Common myeloid progenitor, CD34-positive (primary cell): ENCODE measurements around the gene ZDHHC14.
"Not testable (repeated sequence)": the region's sequence is repeated elsewhere in the genome, so short reads cannot be mapped to it uniquely, and the experiment has no call there.

ENCODE experiments used
- CTCF ChIA-PET: fragments of 350-600 bp; sonication (Branson Sonifier 250); formaldehyde crosslinking; loops from one replicate; lab custom pipeline; 2021; ENCODE audit warnings: antibody characterized with exemption; lab: Charles Lee
- POLR2A ChIA-PET: fragments of 350-600 bp; sonication (Branson Sonifier 250); formaldehyde crosslinking; loops from one replicate; lab custom pipeline; 2021; ENCODE audit warnings: antibody characterized with exemption; lab: Charles Lee
- DNase-seq, 3 donors: peaks; one replicate each; pipeline versions ENCODE4 v3.0.0 to v3.0.0-alpha.2; 2013
- H3K27ac ChIP-seq, 2 experiments: 1 replicate in 1 of 2; 2 replicates in 1 of 2; pipeline ENCODE4 v1.7.0; 2013; ENCODE audit warnings: inconsistent platforms in 2 of 2, low read length in 2 of 2, mild to moderate bottlenecking in 2 of 2, low read depth in 1 of 2, moderate library complexity in 1 of 2; ENCODE audit not compliant: severe bottlenecking in 2 of 2, insufficient read depth in 1 of 2, poor library complexity in 1 of 2
- H3K27me3 ChIP-seq, 5 experiments: replicated peaks in 2 of 5; 1 replicate in 3 of 5; 2 replicates in 2 of 5; pipeline versions ENCODE4 v1.6.1 to v1.7.0; 2013; ENCODE audit warnings: low read length in 4 of 5, mild to moderate bottlenecking in 2 of 5, moderate library complexity in 2 of 5, inconsistent platforms in 1 of 5; ENCODE audit not compliant: insufficient read depth in 5 of 5, control insufficient read depth in 4 of 5
- H3K36me3 ChIP-seq, 4 experiments: 1 replicate in 2 of 4; 2 replicates in 2 of 4; pipeline versions ENCODE4 v1.6.1 to v1.7.0; 2013; ENCODE audit warnings: low read length in 3 of 4, control low read depth in 1 of 4, mild to moderate bottlenecking in 1 of 4; ENCODE audit not compliant: control insufficient read depth in 4 of 4, insufficient read depth in 4 of 4
- H3K4me1 ChIP-seq, 4 experiments: 1 replicate in 3 of 4; 2 replicates in 1 of 4; pipeline versions ENCODE4 v1.6.1 to v1.7.1; 2013; ENCODE audit warnings: low read length in 3 of 4, mild to moderate bottlenecking in 3 of 4, control low read depth in 1 of 4, inconsistent platforms in 1 of 4, moderate library complexity in 1 of 4; ENCODE audit not compliant: control insufficient read depth in 4 of 4, insufficient read depth in 4 of 4; ENCODE audit errors: control extremely low read depth in 1 of 4
- H3K4me3 ChIP-seq, 7 experiments: 1 replicate in 4 of 7; 2 replicates in 3 of 7; pipeline versions ENCODE4 v1.5.1 to v1.7.0; 2013; ENCODE audit warnings: mild to moderate bottlenecking in 7 of 7, low read length in 6 of 7, moderate library complexity in 6 of 7, inconsistent platforms in 2 of 7, low read depth in 2 of 7, control low read depth in 1 of 7; ENCODE audit not compliant: insufficient read depth in 4 of 7, control insufficient read depth in 1 of 7; ENCODE audit errors: extremely low read depth in 1 of 7
- H3K9me3 ChIP-seq, 5 experiments: 1 replicate in 4 of 5; 2 replicates in 1 of 5; pipeline versions ENCODE4 v1.6.1 to v1.7.1; 2013; ENCODE audit warnings: low read length in 4 of 5, mild to moderate bottlenecking in 2 of 5, inconsistent platforms in 1 of 5, low read depth in 1 of 5, moderate library complexity in 1 of 5; ENCODE audit not compliant: control insufficient read depth in 4 of 5, insufficient read depth in 2 of 5; ENCODE audit errors: control extremely low read depth in 1 of 5
- WGBS: methylation state at CpG from one replicate; pipeline ENCODE4 v1.1.5; 2013; ENCODE audit not compliant: insufficient coverage; 5-methylcytosine and 5-hydroxymethylcytosine counted together

The ZDHHC14 gene

GRCh38 chr6:157690441-157691210 is 309.6 kb downstream of the ZDHHC14 start:
- H3K27me3 ChIP-seq = no peaks in the 10 kb centered on the region
- CTCF ChIA-PET = interaction anchor here (0.9 kb wide), 1 partner anchor 24 kb away, joined by 3 read pairs; no protein-coding TSS in a partner anchor
- no peak for DNase-seq
- POLR2A ChIA-PET = interaction anchor here (0.6 kb wide), 2 partner anchors 237 to 338 kb away, joined by 3 to 4 read pairs; no protein-coding TSS in a partner anchor
- H3K4me3 ChIP-seq = no peak overlapping the region
- H3K9me3 ChIP-seq = no peaks in the 10 kb centered on the region
- no peaks in the 10 kb centered on the region for H3K36me3 ChIP-seq
- 97% methylated on average over 11 of the region's 16 CpGs for WGBS
- H3K4me1 ChIP-seq = peaks cover 0 to 5% (median 0%) of the 10 kb centered on the region in 4 experiments
- no peak overlapping the region for H3K27ac ChIP-seq

DNA sequence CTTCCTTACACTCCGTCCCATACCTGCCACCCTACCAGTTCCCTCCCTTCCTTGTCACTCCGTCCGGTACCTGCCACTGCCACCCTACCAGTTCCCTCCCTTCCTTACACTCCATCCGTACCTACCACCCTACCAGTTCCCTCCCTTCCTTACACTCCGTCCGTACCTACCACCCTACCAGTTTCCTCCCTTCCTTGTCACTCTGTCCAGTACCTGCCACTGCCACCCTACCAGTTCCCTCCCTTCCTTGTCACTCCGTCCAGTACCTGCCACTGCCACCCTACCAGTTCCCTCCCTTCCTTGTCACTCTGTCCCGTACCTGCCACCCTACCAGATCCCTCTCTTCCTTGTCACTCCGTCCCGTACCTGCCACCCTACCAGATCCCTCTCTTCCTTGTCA is 310.6 kb downstream of the ZDHHC14 start:
- DNase-seq, H3K27ac ChIP-seq, H3K4me3 ChIP-seq, POLR2A ChIA-PET, H3K9me3 ChIP-seq, H3K4me1 ChIP-seq, H3K27me3 ChIP-seq, H3K36me3 ChIP-seq: not testable (repeated sequence)
- WGBS = 93% methylated on average over 6 of the region's 10 CpGs
- CTCF ChIA-PET = interaction anchor here (0.9 kb wide), 1 partner anchor 25 kb away, joined by 3 read pairs; no protein-coding TSS in a partner anchor

- 47% methylated on average over 4 of the region's 7 CpGs for WGBS
- Histone ChIP-seq H3K36me3 (no peaks in the 10 kb centered on the region), H3K27ac (no peak overlapping the region), H3K27me3 (no peaks in the 10 kb centered on the region), H3K9me3 (peaks cover 0 to 4% (median 0%) of the 10 kb centered on the region in 5 experiments), H3K4me3 (no peak overlapping the region), H3K4me1 (peaks cover 0 to 5% (median 0%) of the 10 kb centered on the region in 4 experiments)
- ChIA-PET POLR2A (no interaction called here), CTCF (interaction anchor here (0.6 kb wide), 1 partner anchor 482 kb away, joined by 3 read pairs; no protein-coding TSS in a partner anchor)
- DNase-seq = no peak
Measured at GRCh38 chr6:157693867-157694266, 312.9 kb downstream of the ZDHHC14 start.

- Histone ChIP-seq H3K27me3 (no peaks in the 10 kb centered on the region), H3K36me3 (no peaks in the 10 kb centered on the region), H3K9me3 (peaks cover 0 to 4% (median 0%) of the 10 kb centered on the region in 5 experiments), H3K4me3 (no peak overlapping the region), H3K4me1 (peaks cover 0 to 5% (median 0%) of the 10 kb centered on the region in 4 experiments), H3K27ac (no peak overlapping the region)
- ChIA-PET CTCF (no interaction called here), POLR2A (no interaction called here)
- 95% methylated on average over 12 of the region's 17 CpGs for WGBS
- DNase-seq = no peak
Measured at GRCh38 chr6:157695301-157696040, 314.5 kb downstream of the ZDHHC14 start.

DNA sequence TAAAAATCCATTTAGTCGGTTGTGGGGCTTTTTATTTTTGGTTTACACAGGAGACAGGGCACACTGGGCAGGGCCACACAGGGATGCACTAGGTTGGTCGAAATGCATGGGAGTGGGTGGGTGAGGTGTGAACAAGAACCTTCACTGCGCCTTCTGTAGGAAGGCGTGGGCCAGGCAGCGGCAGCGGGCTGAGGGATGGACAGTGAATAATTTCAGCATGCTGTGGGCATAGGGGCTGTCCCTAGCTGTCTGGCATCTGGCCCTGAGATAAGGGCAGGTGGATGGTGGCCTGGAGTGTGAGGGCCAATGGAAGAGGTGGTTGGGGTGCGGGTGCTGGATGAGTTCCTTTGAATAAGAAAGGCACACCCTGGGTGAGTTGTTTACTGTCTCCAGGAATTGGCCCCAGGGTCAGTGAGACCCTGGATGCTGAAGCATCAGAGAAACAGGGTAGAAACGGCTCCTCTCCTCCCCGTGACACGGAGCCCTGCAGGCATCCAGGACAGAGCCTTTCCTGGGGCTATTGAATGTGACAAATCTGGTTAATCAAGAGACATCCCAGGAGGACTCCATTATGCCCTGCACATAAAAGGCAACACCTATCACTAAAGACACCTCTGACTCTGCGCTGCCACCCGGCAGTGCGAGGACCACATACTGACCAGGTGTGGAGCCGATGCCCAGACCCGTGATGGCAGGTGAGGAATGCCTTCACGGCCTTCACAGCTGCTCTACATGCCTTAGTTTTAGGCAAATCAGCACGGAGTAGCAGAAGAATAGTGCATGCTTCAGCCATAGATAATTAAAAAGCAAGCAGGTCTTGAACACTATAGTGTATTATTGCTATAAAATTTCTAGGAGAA is 319.0 kb downstream of the ZDHHC14 start:
- Histone ChIP-seq H3K27me3 (no peaks in the 10 kb centered on the region), H3K27ac (no peak overlapping the region), H3K4me1 (no peaks in the 10 kb centered on the region), H3K36me3 (no peaks in the 10 kb centered on the region), H3K4me3 (no peak overlapping the region), H3K9me3 (peaks cover 0 to 4% (median 0%) of the 10 kb centered on the region in 5 experiments)
- WGBS = 94% methylated on average over 16 of the region's 17 CpGs
- POLR2A ChIA-PET = interaction anchor here (0.6 kb wide), 1 partner anchor 288 kb away, joined by 4 read pairs; no protein-coding TSS in a partner anchor
- no peak for DNase-seq
- CTCF ChIA-PET = interaction anchor here (1.4 kb wide), 1 partner anchor 12 kb away, joined by 3 read pairs; no protein-coding TSS in a partner anchor

DNA sequence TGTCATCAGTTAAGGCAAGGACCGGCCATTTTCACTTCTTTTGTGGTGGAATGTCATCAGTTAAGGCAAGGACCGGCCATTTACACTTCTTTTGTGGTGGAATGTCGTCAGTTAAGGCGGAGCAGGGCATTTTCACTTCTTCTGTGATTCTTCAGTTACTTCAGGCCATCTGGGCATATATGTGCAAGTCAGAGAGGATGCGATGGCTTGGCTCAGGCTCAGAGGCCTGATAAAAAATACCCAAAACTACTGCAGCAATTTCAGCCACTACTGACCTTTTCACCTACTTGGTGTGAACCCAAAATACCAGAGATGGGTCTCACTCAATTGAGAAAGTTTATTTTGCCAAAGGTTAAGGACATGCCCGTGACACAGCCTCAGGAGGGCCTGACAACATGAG is 325.4 kb downstream of the ZDHHC14 start:
- H3K4me1 ChIP-seq, POLR2A ChIA-PET, DNase-seq, H3K27ac ChIP-seq, H3K27me3 ChIP-seq, H3K9me3 ChIP-seq, H3K36me3 ChIP-seq, H3K4me3 ChIP-seq, CTCF ChIA-PET: not testable (repeated sequence)
- WGBS = 100% methylated on average over 2 of the region's 6 CpGs
